Endodermal cell (in vitro differentiated cells): Measurements from ENCODE around the gene EWSR1. TPM values are rescaled to one million over a fixed set of nuclear protein-coding genes. Genes with fewer than 3 reads are reported as not detected.
"Not testable (repeated sequence)": the region's sequence is repeated elsewhere in the genome, so short reads cannot be mapped to it uniquely, and the experiment has no call there.

ENCODE experiments used
- DNase-seq: peaks from one replicate; pipeline ENCODE4 v3.0.0-alpha.2; 2017
- H3K27ac ChIP-seq: 2 replicates; pipeline ENCODE4 v1.5.1; 2013; ENCODE audit warnings: mild to moderate bottlenecking, low read depth, low read length, moderate library complexity
- H3K27me3 ChIP-seq: 2 replicates; pipeline ENCODE4 v1.6.1; 2013; ENCODE audit warnings: mild to moderate bottlenecking, low read length, moderate library complexity; ENCODE audit not compliant: insufficient read depth, control insufficient read depth, poor library complexity, severe bottlenecking
- H3K36me3 ChIP-seq: 2 replicates; pipeline ENCODE4 v1.7.0; 2013; ENCODE audit warnings: mild to moderate bottlenecking, low read length, moderate library complexity; ENCODE audit not compliant: control insufficient read depth, insufficient read depth
- H3K4me1 ChIP-seq: one replicate; pipeline ENCODE4 v1.7.0; 2013; ENCODE audit warnings: low read length; ENCODE audit not compliant: control insufficient read depth, insufficient read depth
- H3K4me3 ChIP-seq: 2 replicates; pipeline ENCODE4 v1.5.1; 2013; ENCODE audit warnings: mild to moderate bottlenecking, low read length, moderate library complexity
- H3K9ac ChIP-seq: 2 replicates; pipeline ENCODE4 v1.6.1; 2013; ENCODE audit warnings: mild to moderate bottlenecking, low read length, moderate library complexity; ENCODE audit not compliant: poor library complexity, severe bottlenecking; ENCODE audit errors: extremely low read depth
- H3K9me3 ChIP-seq: 2 replicates; pipeline ENCODE4 v1.6.1; 2013; ENCODE audit warnings: mild to moderate bottlenecking, low read length, moderate library complexity; ENCODE audit not compliant: control insufficient read depth
- H3K27ac Mint-ChIP-seq: 2 replicates; pipeline ENCODE4 v1.8.0; 2020; ENCODE audit warnings: mixed read lengths
- H3K27me3 Mint-ChIP-seq: 2 replicates; pipeline ENCODE4 v1.8.0; 2021; ENCODE audit warnings: mild to moderate bottlenecking, mixed read lengths; ENCODE audit not compliant: insufficient read depth
- H3K36me3 Mint-ChIP-seq: 2 replicates; pipeline ENCODE4 v1.8.0; 2020; ENCODE audit warnings: low read depth, mixed read lengths
- H3K4me1 Mint-ChIP-seq: 2 replicates; pipeline ENCODE4 v1.8.0; 2020; ENCODE audit warnings: mixed read lengths
- H3K4me3 Mint-ChIP-seq: 2 replicates; pipeline ENCODE4 v1.8.0; 2020; ENCODE audit warnings: mild to moderate bottlenecking, moderate library complexity, mixed read lengths
- H3K9me3 Mint-ChIP-seq: 2 replicates; pipeline ENCODE4 v1.8.0; 2020; ENCODE audit warnings: mild to moderate bottlenecking, mixed read lengths
- WGBS, 2 experiments: methylation state at CpG; one replicate each; pipeline versions ENCODE4 v1.1.5 to v1.1.7; 2013; ENCODE audit warnings: missing lambda C conversion rate in 2 of 2, mixed read lengths in 1 of 2; ENCODE audit not compliant: insufficient coverage in 1 of 2, insufficient read length in 1 of 2; 5-methylcytosine and 5-hydroxymethylcytosine counted together
- total RNA-seq, 2 donors: library from RNA; stranded (reverse); fragmentation: NEBNext Ultra II Directional in 1 of 2; extraction: Animal tissue kit (Norgen Biotek cat#: 25700) in 1 of 2; gene quantifications; 2 replicates in 1 of 2; 3 replicates in 1 of 2; pipeline ENCODE4 v1.2.1, GENCODE V29; 2021
- TF ChIP-seq, protein P1 (sequence below): fragments of 200-600 bp; sonication (generic); conservative IDR thresholded peaks from 2 replicates; pipeline ENCODE4 v1.5.0; 2021; ENCODE audit warnings: antibody characterized with exemption, mild to moderate bottlenecking

The EWSR1 gene
- total RNA-seq, 2 donors from 2014 or later: 295 to 352 TPM

DNA sequence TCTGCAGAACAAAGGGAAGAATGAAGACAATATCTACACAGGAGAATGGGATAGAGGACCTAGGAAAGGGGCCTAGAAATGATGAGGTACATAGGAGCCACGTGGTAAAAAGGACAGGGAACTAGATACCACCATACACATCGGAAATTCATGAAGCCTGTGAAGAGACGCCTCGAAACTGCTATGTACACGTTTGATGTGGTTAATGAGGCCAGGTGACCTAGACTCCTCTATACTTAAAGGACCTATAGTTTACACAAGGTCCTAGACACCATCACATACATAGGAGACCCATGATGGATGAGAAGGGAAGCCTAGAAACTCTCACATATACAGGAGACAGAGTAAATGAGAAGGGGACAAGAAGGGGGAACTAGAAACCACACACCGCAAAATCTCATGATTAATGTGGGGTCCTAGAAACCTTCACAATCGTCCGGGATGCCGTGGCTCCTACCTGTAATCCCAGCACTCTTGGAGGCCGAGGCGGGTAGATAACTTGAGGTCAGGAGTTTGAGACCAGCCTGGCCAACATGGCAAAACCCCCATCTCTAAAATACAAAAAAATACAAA lies 24.1 kb upstream of the EWSR1 start:
- H3K4me3 Mint-ChIP-seq: no peak overlapping the region

DNA sequence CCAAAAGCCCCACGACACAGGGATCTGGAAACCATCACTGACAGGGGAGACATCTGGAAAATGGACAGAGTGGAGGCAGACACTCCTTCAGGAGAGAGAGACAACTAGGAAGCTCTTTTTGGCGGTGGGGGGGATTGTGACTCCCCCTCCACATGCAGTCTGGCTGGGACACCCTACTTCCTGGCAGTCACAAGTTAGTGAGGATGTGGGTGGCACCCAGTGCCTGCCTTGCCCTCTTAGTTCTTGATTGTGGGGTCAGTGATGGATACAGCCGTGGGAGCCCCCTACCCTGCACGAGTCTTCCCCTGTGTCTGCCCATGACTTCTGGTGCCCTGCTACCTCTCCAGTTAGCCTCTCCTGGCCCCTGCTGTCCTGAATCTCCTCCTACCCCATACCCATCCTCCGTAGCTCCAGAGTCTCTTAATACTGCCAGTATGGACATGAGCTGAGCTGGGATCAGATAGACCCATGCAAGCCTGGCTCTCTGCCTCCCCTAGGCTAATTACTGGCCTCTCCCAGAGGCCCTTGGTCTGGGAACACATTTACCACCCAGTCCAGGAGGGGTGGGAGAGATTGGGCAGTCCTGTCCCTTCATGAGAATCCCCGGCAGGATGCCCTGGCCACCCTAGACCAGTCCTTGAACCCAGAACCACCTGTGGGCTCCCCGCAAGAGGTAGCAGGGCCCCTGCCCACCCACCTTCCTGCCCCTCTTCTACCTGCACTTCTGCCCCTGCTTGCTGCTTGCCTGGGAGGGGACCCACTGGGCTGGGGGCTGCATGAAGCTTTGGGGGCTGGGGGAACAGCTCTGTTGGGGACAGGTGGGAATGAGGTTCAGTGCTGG lies 23.1 kb upstream of the EWSR1 start:
- Mint-ChIP-seq H3K9me3 (peaks cover 25% of the 10 kb centered on the region), H3K27ac (no peak overlapping the region), H3K4me1 (no peaks in the 10 kb centered on the region), H3K4me3 (no peak overlapping the region), H3K36me3 (peaks cover 37% of the 10 kb centered on the region), H3K27me3 (peaks cover 1% of the 10 kb centered on the region)
- TF ChIP-seq, protein P1, sequence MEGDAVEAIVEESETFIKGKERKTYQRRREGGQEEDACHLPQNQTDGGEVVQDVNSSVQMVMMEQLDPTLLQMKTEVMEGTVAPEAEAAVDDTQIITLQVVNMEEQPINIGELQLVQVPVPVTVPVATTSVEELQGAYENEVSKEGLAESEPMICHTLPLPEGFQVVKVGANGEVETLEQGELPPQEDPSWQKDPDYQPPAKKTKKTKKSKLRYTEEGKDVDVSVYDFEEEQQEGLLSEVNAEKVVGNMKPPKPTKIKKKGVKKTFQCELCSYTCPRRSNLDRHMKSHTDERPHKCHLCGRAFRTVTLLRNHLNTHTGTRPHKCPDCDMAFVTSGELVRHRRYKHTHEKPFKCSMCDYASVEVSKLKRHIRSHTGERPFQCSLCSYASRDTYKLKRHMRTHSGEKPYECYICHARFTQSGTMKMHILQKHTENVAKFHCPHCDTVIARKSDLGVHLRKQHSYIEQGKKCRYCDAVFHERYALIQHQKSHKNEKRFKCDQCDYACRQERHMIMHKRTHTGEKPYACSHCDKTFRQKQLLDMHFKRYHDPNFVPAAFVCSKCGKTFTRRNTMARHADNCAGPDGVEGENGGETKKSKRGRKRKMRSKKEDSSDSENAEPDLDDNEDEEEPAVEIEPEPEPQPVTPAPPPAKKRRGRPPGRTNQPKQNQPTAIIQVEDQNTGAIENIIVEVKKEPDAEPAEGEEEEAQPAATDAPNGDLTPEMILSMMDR: no peak
- H3K27me3 ChIP-seq: no peaks in the 10 kb centered on the region
- no peak overlapping the region for H3K9ac ChIP-seq
- peaks cover 15% of the 10 kb centered on the region for H3K9me3 ChIP-seq
- peak; percentile 61 for DNase-seq
- no peaks in the 10 kb centered on the region for H3K36me3 ChIP-seq
- no peak overlapping the region for H3K4me3 ChIP-seq
- H3K27ac ChIP-seq: no peak overlapping the region
- no peaks in the 10 kb centered on the region for H3K4me1 ChIP-seq
- 87 to 88% methylated on average over 3 to 7 of the region's 7 CpGs for WGBS, 2 experiments

More for the DNA sequence above, 24.1 kb upstream of the EWSR1 start:
- peaks cover 1% of the 10 kb centered on the region for H3K27me3 Mint-ChIP-seq
- Histone ChIP-seq H3K36me3 (no peaks in the 10 kb centered on the region), H3K4me1 (no peaks in the 10 kb centered on the region), H3K9ac (no peak overlapping the region), H3K27ac (no peak overlapping the region), H3K9me3 (peaks cover 20% of the 10 kb centered on the region), H3K4me3 (no peak overlapping the region), H3K27me3 (no peaks in the 10 kb centered on the region)
- DNase-seq: no peak
- no peak overlapping the region for H3K27ac Mint-ChIP-seq
- H3K4me1 Mint-ChIP-seq: no peaks in the 10 kb centered on the region
- TF ChIP-seq, protein P1: no peak
- H3K9me3 Mint-ChIP-seq: peaks cover 29% of the 10 kb centered on the region
- 82 to 91% methylated on average over 8 to 9 of the region's 11 CpGs for WGBS, 2 experiments
- H3K36me3 Mint-ChIP-seq: peaks cover 42% of the 10 kb centered on the region

DNA sequence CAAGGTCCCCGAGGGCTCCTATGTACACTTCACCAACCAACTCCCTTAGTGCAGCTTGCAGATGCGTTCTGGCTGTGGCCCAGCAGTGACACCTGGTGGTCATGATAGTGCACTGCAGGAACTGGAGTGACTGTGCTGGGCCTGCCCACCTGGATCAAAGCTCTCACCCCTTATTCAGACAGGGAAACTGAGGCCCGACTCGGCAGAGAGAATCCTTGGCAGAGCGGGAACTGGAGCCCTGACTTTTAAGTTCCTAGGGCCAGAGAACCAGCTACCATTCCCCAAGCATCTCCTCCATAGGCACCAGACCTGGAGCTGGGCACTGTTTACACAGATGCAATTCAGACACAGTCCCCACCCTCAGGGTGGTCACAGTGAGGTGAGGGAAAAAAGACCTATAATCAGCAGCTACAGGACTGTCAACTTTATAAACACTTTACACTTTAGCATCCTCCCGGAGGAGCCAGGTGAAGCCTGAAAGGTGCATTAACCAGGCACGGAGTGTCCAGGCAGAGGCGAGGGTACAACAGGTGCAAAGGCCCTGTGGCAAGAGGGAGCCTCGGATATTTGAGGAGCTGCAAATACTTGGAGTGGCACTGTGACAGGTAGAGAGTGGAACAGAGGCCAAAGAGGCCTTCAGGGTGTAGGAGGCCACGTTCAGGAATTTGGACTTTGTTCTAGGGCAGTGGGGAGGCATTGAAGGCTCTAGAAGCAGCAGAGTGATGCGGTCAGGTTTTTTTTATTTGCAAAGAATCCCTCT lies 22.3 kb upstream of the EWSR1 start:
- Histone ChIP-seq H3K4me3 (no peak overlapping the region), H3K4me1 (no peaks in the 10 kb centered on the region), H3K27me3 (no peaks in the 10 kb centered on the region), H3K36me3 (no peaks in the 10 kb centered on the region), H3K9me3 (peaks cover 15% of the 10 kb centered on the region), H3K9ac (no peak overlapping the region), H3K27ac (no peak overlapping the region)
- peak; percentile 91 for DNase-seq
- Mint-ChIP-seq H3K27me3 (peaks cover 1% of the 10 kb centered on the region), H3K36me3 (peaks cover 32% of the 10 kb centered on the region), H3K9me3 (peaks cover 21% of the 10 kb centered on the region), H3K4me3 (no peak overlapping the region), H3K4me1 (no peaks in the 10 kb centered on the region), H3K27ac (no peak overlapping the region)
- 49 to 55% methylated on average over 10 to 11 of the region's 11 CpGs for WGBS, 2 experiments
- TF ChIP-seq, protein P1: peak; percentile 94

DNA sequence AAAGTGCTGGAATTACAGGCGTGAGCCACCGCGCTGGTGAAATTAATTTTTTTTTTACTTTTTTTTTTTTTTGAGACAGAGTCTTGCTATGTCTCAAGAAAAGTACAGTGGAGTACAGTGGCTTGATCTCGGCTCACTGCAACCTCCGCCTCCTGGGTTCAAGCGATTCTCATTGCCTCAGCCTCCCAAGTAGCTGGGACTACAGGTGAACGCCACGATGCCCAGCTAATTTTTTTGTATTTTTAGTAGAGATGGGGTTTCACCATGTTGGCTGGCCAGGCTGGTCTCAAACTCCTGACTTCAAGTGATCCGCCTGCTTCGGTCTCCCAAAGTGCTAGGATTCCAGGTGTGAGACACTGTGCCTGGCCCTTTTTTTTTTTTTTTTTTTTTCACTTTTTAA lies 20.2 kb upstream of the EWSR1 start:
- 89 to 93% methylated on average over 3 to 10 of the region's 10 CpGs for WGBS, 2 experiments
- not testable (repeated sequence) for H3K9me3 Mint-ChIP-seq, H3K27ac Mint-ChIP-seq, H3K27me3 ChIP-seq, H3K4me3 ChIP-seq, DNase-seq, H3K4me1 ChIP-seq, H3K27me3 Mint-ChIP-seq, H3K36me3 ChIP-seq, H3K4me1 Mint-ChIP-seq, H3K9ac ChIP-seq, H3K27ac ChIP-seq, H3K4me3 Mint-ChIP-seq, H3K9me3 ChIP-seq
- peaks cover 13% of the 10 kb centered on the region for H3K36me3 Mint-ChIP-seq
